ENCODE results near the gene TXNDC2. TPM values are rescaled to one million over a fixed set of nuclear protein-coding genes. Genes with fewer than 3 reads are reported as not detected.
"Not testable (repeated sequence)": the region's sequence is repeated elsewhere in the genome, so short reads cannot be mapped to it uniquely, and the experiment has no call there.

TXNDC2 gene
- total and polyA plus RNA-seq, 4 donors = under 0.01 to 0.09 TPM; not detected in 2

GRCh38 chr18:9901377-9901776 is 15.6 kb downstream of the TXNDC2 start (continued):
- no peak for TF ChIP-seq CTCF (IDR thresholded peaks at IDR 0.05; ENCODE audit: low read depth, low read length, missing input control)

- WGBS = 91% methylated on average over 14 of the region's 14 CpGs
- H3K9ac ChIP-seq (ENCODE audit: low read depth in 1 of 2, low read length in 2 of 2); H3K4me3 ChIP-seq (ENCODE audit: low read depth in 1 of 3, low read length in 3 of 3); H3K4me1 ChIP-seq (ENCODE audit: control insufficient read depth in 4 of 4, insufficient read depth in 4 of 4, low read length in 3 of 4); H3K27me3 ChIP-seq (ENCODE audit: control insufficient read depth in 4 of 4, insufficient read depth in 4 of 4, low read length in 3 of 4); H3K27ac ChIP-seq (ENCODE audit: low read depth in 1 of 2, low read length in 2 of 2); DNase-seq (ENCODE audit: low spot score); H3K9me3 ChIP-seq (ENCODE audit: control insufficient read depth in 4 of 4, low read length in 3 of 4); H3K36me3 ChIP-seq (ENCODE audit: control insufficient read depth in 4 of 4, insufficient read depth in 3 of 4, low read depth in 1 of 4, low read length in 3 of 4): not testable (repeated sequence)
Observed at GRCh38 chr18:9902264-9902663, 16.5 kb downstream of the TXNDC2 start.

GRCh38 chr18:9902832-9903231 is 17.1 kb downstream of the TXNDC2 start:
- WGBS = 91% methylated on average over 10 of the region's 10 CpGs
- no peak for DNase-seq (ENCODE audit: low spot score)
- Histone ChIP-seq H3K36me3 (ENCODE audit: control insufficient read depth in 4 of 4, insufficient read depth in 3 of 4, low read depth in 1 of 4, low read length in 3 of 4) (no peaks in the 10 kb centered on the region), H3K4me3 (ENCODE audit: low read depth in 1 of 3, low read length in 3 of 3) (no peak overlapping the region), H3K4me1 (ENCODE audit: control insufficient read depth in 4 of 4, insufficient read depth in 4 of 4, low read length in 3 of 4) (peaks cover 0 to 6% (median 0%) of the 10 kb centered on the region in 4 donors), H3K27me3 (ENCODE audit: control insufficient read depth in 4 of 4, insufficient read depth in 4 of 4, low read length in 3 of 4) (no peaks in the 10 kb centered on the region), H3K9me3 (ENCODE audit: control insufficient read depth in 4 of 4, low read length in 3 of 4) (no peaks in the 10 kb centered on the region), H3K9ac (ENCODE audit: low read depth in 1 of 2, low read length in 2 of 2) (no peak overlapping the region), H3K27ac (ENCODE audit: low read depth in 1 of 2, low read length in 2 of 2) (no peak overlapping the region)
- TF ChIP-seq FOXA2 (IDR thresholded peaks at IDR 0.05) (no peak), RAD21 (IDR thresholded peaks at IDR 0.05) (no peak), MAX (IDR thresholded peaks at IDR 0.05) (no peak), CTCF (IDR thresholded peaks at IDR 0.05; ENCODE audit: low read depth, low read length, missing input control) (no peak), ATF3 (IDR thresholded peaks at IDR 0.05) (no peak), GABPA (IDR thresholded peaks at IDR 0.05 in 1 of 2, conservative IDR thresholded peaks at IDR 0.05 in 1 of 2) (no peak), SP1 (IDR thresholded peaks at IDR 0.05) (no peak)

GRCh38 chr18:9905401-9905922 is 19.7 kb downstream of the TXNDC2 start:
- Histone ChIP-seq H3K9ac (ENCODE audit: low read depth in 1 of 2, low read length in 2 of 2) (no peak overlapping the region), H3K4me1 (ENCODE audit: control insufficient read depth in 4 of 4, insufficient read depth in 4 of 4, low read length in 3 of 4) (no peaks in the 10 kb centered on the region), H3K36me3 (ENCODE audit: control insufficient read depth in 4 of 4, insufficient read depth in 3 of 4, low read depth in 1 of 4, low read length in 3 of 4) (no peaks in the 10 kb centered on the region), H3K27me3 (ENCODE audit: control insufficient read depth in 4 of 4, insufficient read depth in 4 of 4, low read length in 3 of 4) (no peaks in the 10 kb centered on the region), H3K9me3 (ENCODE audit: control insufficient read depth in 4 of 4, low read length in 3 of 4) (no peaks in the 10 kb centered on the region), H3K4me3 (ENCODE audit: low read depth in 1 of 3, low read length in 3 of 3) (no peak overlapping the region), H3K27ac (ENCODE audit: low read depth in 1 of 2, low read length in 2 of 2) (no peak overlapping the region)
- no peak for DNase-seq (ENCODE audit: low spot score)
- WGBS = 69% methylated on average over 5 of the region's 5 CpGs
- TF ChIP-seq HNF4A (conservative IDR thresholded peaks at IDR 0.05) (no peak), YY1 (IDR thresholded peaks at IDR 0.05) (no peak), MAX (IDR thresholded peaks at IDR 0.05) (no peak), NR2F2 (IDR thresholded peaks at IDR 0.05) (no peak), HNF4G (IDR thresholded peaks at IDR 0.05) (no peak), EGR1 (IDR thresholded peaks at IDR 0.05; ENCODE audit: low read depth in 2 of 2) (no peak), CTCF (IDR thresholded peaks at IDR 0.05; ENCODE audit: low read depth, low read length, missing input control) (no peak), JUND (IDR thresholded peaks at IDR 0.05) (no peak), RXRA (IDR thresholded peaks at IDR 0.05) (no peak), FOXA2 (IDR thresholded peaks at IDR 0.05) (no peak), REST (IDR thresholded peaks at IDR 0.05) (no peak), SP1 (IDR thresholded peaks at IDR 0.05) (no peak)

All from liver (tissue), 9 donors.